Peyer's patch (tissue), 4 donors: Measurements from ENCODE around the gene C20orf96.

Source experiments
- POLR2A ChIP-seq, 2 donors: fragments of 450-650 bp; IDR thresholded peaks; one replicate each; pipeline ENCODE4 v1.5.1; 2017; ENCODE audit warnings: antibody characterized with exemption in 2 of 2, mild to moderate bottlenecking in 2 of 2, moderate library complexity in 2 of 2
- TF ChIP-seq, protein P1 (sequence below), 6 experiments: fragments of 450-650 bp in 4 of 6; fragments of 200-600 bp in 2 of 6; sonication (generic) in 1 of 6; IDR thresholded peaks; one replicate each; pipeline ENCODE4 v1.5.1; 2017 to 2019; ENCODE audit warnings: antibody characterized with exemption in 6 of 6, mild to moderate bottlenecking in 3 of 6, moderate library complexity in 1 of 6

DNA sequence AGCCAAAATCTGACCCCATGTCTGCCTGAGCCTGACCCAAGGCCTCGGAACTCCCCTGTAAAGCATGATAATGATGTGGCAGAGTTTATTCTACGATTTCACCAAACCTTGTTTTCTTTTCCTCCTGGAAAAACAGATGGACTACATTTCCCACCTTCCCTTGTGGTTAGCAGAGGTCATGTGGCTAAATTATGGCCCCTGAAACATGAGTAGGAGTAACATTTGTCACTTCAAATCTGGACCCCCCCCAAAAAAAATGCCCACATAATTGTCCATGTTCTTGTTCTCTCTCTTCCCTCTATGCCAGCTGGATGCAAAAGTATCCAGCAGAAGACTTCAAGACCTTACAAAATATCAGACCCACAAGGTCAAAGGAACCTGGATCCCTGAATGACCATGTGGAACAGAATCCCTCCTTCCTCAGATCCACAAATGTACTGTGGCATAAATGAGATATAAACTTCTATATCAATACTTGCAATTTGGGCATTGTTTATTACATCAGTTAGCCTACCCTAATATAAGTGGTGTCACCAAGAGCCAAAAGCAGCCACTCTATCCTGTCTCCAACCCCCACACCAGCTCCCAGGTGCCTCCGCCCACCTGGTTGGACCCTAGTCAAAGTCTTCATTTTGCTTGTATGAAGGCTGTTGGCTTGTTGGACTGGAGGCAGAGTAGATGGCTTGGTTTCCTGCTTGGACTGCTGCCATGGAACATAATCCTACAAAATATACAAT is 1.4 kb downstream of the C20orf96 start:
- TF ChIP-seq, protein P1, sequence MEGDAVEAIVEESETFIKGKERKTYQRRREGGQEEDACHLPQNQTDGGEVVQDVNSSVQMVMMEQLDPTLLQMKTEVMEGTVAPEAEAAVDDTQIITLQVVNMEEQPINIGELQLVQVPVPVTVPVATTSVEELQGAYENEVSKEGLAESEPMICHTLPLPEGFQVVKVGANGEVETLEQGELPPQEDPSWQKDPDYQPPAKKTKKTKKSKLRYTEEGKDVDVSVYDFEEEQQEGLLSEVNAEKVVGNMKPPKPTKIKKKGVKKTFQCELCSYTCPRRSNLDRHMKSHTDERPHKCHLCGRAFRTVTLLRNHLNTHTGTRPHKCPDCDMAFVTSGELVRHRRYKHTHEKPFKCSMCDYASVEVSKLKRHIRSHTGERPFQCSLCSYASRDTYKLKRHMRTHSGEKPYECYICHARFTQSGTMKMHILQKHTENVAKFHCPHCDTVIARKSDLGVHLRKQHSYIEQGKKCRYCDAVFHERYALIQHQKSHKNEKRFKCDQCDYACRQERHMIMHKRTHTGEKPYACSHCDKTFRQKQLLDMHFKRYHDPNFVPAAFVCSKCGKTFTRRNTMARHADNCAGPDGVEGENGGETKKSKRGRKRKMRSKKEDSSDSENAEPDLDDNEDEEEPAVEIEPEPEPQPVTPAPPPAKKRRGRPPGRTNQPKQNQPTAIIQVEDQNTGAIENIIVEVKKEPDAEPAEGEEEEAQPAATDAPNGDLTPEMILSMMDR (IDR thresholded peaks at IDR 0.05) = no peak
- TF ChIP-seq POLR2A (IDR thresholded peaks at IDR 0.05) = no peak
